Measurements from ENCODE around the gene KCNN2.

DNA sequence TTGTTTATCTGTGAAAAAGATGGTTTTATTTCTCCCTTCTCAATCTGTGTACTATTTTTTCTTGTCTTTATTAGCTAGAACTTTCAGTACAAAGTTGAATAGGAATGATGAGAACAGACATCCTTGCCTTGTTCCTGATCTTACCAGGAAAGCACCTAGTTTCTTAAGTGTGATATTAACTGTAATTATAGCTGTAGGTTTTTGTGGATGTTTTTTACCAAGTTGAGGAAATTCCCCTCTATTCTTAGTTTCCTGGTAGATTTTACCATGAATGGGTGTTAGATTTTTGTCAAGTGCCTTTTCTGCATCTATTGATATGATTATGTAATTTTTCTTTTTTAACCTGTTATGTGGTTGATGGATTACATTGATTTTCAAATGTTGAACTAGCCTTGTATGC lies 68.7 kb downstream of the KCNN2 start:
- TF ChIP-seq, protein P1, sequence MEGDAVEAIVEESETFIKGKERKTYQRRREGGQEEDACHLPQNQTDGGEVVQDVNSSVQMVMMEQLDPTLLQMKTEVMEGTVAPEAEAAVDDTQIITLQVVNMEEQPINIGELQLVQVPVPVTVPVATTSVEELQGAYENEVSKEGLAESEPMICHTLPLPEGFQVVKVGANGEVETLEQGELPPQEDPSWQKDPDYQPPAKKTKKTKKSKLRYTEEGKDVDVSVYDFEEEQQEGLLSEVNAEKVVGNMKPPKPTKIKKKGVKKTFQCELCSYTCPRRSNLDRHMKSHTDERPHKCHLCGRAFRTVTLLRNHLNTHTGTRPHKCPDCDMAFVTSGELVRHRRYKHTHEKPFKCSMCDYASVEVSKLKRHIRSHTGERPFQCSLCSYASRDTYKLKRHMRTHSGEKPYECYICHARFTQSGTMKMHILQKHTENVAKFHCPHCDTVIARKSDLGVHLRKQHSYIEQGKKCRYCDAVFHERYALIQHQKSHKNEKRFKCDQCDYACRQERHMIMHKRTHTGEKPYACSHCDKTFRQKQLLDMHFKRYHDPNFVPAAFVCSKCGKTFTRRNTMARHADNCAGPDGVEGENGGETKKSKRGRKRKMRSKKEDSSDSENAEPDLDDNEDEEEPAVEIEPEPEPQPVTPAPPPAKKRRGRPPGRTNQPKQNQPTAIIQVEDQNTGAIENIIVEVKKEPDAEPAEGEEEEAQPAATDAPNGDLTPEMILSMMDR (conservative IDR thresholded peaks at IDR 0.05) = no peak
- TF ChIP-seq EZH2 (IDR thresholded peaks at IDR 0.05; ENCODE audit: low read depth) = no peak

All from PC-9 (cell line).